HepG2 (cell line): ENCODE results near the gene PRDX5.

ENCODE experiments used
- ARID2 ChIP-seq: sonication (generic); formaldehyde crosslinking; IDR thresholded peaks from 2 replicates; pipeline ENCODE4 v1.8.1; 2022; ENCODE audit warnings: mild to moderate bottlenecking, missing genetic modification reagents, borderline replicate concordance
- ARNTL ChIP-seq: sonication (generic); formaldehyde crosslinking; IDR thresholded peaks from 2 replicates; pipeline ENCODE4 v1.4.0; 2020; ENCODE audit warnings: mild to moderate bottlenecking, missing genetic modification reagents
- CHD2 ChIP-seq: IDR thresholded peaks from 2 replicates; pipeline ENCODE4 v1.6.1; 2011; ENCODE audit warnings: low read depth, low read length, improper control_type of control experiment
- CTCF ChIP-seq: sonication (generic); formaldehyde crosslinking; IDR thresholded peaks from 2 replicates; pipeline ENCODE4 v1.5.0; 2020; ENCODE audit warnings: mild to moderate bottlenecking, missing genetic modification reagents, moderate library complexity
- FOXK1 ChIP-seq: sonication (generic); formaldehyde crosslinking; IDR thresholded peaks from 2 replicates; pipeline ENCODE4 v1.4.0; 2020; ENCODE audit warnings: low read depth, missing genetic modification reagents, borderline replicate concordance
- HOXD1 ChIP-seq: sonication (generic); formaldehyde crosslinking; IDR thresholded peaks from 2 replicates; pipeline ENCODE4 v1.5.0; 2020; ENCODE audit warnings: missing genetic modification reagents
- KLF6 ChIP-seq: IDR thresholded peaks from 2 replicates; pipeline ENCODE4 v1.8.0; 2016; ENCODE audit warnings: missing biosample characterization, missing genetic modification reagents
- MBNL3 ChIP-seq: fragments of 250-450 bp; sonication (Bioruptor Pico); conservative IDR thresholded peaks from 2 replicates; pipeline ENCODE4 v1.8.0; 2022; ENCODE audit warnings: mild to moderate bottlenecking, inconsistent platforms
- RELA ChIP-seq: sonication (generic); formaldehyde crosslinking; IDR thresholded peaks from 2 replicates; pipeline ENCODE4 v1.4.0; 2020; ENCODE audit warnings: missing genetic modification reagents
- ZNF121 ChIP-seq: sonication (generic); formaldehyde crosslinking; IDR thresholded peaks from 2 replicates; pipeline ENCODE4 v1.5.0; 2020; ENCODE audit warnings: mild to moderate bottlenecking, missing genetic modification reagents
- TF ChIP-seq, protein P1 (sequence below): IDR thresholded peaks from 2 replicates; pipeline ENCODE4 v1.6.1; 2016; ENCODE audit warnings: low read depth
- TF ChIP-seq, protein P2 (sequence below): sonication (generic); formaldehyde crosslinking; IDR thresholded peaks from 2 replicates; pipeline ENCODE4 v1.4.0; 2020; ENCODE audit warnings: missing genetic modification reagents
- TF ChIP-seq, protein P3 (sequence below): IDR thresholded peaks from 2 replicates; pipeline ENCODE4 v1.6.1; 2012; ENCODE audit warnings: inconsistent platforms
- TF ChIP-seq, protein P4 (sequence below): sonication (generic); formaldehyde crosslinking; IDR thresholded peaks from 2 replicates; pipeline ENCODE4 v1.4.0; 2020; ENCODE audit warnings: missing genetic modification reagents

DNA sequence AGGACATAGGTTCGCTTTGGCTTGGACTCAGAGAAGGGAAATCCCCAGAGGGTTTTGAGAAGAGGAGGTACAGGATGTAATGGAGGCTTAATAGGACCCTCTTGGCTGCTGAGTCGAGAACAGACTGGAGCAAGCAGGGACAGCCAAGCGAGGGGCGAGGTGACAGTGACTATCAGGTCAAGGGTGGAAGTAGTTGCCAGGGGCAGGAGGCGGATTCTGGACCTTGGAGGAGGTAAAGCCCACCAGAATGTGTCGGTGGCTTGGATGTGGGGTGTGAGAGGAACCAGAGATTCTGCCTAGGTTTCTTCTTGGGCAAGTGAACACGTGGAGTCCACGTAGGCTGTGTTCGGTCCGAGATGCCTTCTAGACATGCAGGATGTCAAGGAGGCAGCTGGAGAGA, 5.0 kb upstream of the PRDX5 start:
- TF ChIP-seq FOXK1 (no peak), ZNF121 (CRISPR knock-in tag) (no peak), CTCF (CRISPR knock-in tag) (no peak), CHD2 (no peak), ARNTL (CRISPR knock-in tag) (no peak), HOXD1 (CRISPR knock-in tag) (no peak), RELA (CRISPR knock-in tag) (no peak), KLF6 (no peak), ARID2 (no peak), MBNL3 (CRISPR knock-in tag) (no peak)
- TF ChIP-seq, protein P1, sequence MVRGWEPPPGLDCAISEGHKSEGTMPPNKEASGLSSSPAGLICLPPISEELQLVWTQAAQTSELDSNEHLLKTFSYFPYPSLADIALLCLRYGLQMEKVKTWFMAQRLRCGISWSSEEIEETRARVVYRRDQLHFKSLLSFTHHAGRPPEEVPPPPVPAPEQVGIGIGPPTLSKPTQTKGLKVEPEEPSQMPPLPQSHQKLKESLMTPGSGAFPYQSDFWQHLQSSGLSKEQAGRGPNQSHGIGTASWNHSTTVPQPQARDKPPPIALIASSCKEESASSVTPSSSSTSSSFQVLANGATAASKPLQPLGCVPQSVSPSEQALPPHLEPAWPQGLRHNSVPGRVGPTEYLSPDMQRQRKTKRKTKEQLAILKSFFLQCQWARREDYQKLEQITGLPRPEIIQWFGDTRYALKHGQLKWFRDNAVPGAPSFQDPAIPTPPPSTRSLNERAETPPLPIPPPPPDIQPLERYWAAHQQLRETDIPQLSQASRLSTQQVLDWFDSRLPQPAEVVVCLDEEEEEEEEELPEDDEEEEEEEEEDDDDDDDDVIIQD (CRISPR knock-in tag), result no peak
- TF ChIP-seq, protein P2, sequence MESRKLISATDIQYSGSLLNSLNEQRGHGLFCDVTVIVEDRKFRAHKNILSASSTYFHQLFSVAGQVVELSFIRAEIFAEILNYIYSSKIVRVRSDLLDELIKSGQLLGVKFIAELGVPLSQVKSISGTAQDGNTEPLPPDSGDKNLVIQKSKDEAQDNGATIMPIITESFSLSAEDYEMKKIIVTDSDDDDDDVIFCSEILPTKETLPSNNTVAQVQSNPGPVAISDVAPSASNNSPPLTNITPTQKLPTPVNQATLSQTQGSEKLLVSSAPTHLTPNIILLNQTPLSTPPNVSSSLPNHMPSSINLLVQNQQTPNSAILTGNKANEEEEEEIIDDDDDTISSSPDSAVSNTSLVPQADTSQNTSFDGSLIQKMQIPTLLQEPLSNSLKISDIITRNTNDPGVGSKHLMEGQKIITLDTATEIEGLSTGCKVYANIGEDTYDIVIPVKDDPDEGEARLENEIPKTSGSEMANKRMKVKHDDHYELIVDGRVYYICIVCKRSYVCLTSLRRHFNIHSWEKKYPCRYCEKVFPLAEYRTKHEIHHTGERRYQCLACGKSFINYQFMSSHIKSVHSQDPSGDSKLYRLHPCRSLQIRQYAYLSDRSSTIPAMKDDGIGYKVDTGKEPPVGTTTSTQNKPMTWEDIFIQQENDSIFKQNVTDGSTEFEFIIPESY (CRISPR knock-in tag), result no peak
- TF ChIP-seq, protein P3, sequence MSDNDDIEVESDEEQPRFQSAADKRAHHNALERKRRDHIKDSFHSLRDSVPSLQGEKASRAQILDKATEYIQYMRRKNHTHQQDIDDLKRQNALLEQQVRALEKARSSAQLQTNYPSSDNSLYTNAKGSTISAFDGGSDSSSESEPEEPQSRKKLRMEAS, result no peak
- TF ChIP-seq, protein P4, sequence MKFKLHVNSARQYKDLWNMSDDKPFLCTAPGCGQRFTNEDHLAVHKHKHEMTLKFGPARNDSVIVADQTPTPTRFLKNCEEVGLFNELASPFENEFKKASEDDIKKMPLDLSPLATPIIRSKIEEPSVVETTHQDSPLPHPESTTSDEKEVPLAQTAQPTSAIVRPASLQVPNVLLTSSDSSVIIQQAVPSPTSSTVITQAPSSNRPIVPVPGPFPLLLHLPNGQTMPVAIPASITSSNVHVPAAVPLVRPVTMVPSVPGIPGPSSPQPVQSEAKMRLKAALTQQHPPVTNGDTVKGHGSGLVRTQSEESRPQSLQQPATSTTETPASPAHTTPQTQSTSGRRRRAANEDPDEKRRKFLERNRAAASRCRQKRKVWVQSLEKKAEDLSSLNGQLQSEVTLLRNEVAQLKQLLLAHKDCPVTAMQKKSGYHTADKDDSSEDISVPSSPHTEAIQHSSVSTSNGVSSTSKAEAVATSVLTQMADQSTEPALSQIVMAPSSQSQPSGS (CRISPR knock-in tag), result no peak
